Pancreas (tissue), 10 donors: Measurements from ENCODE around the gene NARF. TPM values are rescaled to one million over a fixed set of nuclear protein-coding genes. Genes with fewer than 3 reads are reported as not detected.

ENCODE experiments used
- ATAC-seq, 4 donors: fragments of 200-7000 bp; cut with Tn5 transposase; one replicate each; pipeline versions ENCODE4 v1.8.0 to v1.9.1; 2020; ENCODE audit warnings: mild to moderate bottlenecking in 4 of 4, moderate library complexity in 4 of 4
- DNase-seq, 6 donors: peaks; one replicate each; pipeline ENCODE4 v3.0.0-alpha.2; 2020
- FAIRE-seq: peaks from 2 replicates; lab custom pipeline; 2012; peaks lifted over from hg19 to GRCh38; lab: Jason Lieb, UNC
- H3K27ac ChIP-seq, 4 donors: fragments of 200-600 bp; sonication (generic); 1 replicate in 3 of 4; 2 replicates in 1 of 4; pipeline versions ENCODE4 v1.5.0 to v1.8.0; 2020
- H3K27me3 ChIP-seq, 4 donors: fragments of 200-600 bp; one replicate each; pipeline ENCODE4 v1.8.0; 2021
- H3K36me3 ChIP-seq, 3 donors: fragments of 200-600 bp; sonication (generic) in 1 of 3; one replicate each; pipeline versions ENCODE4 v1.5.0 to v1.8.0; 2020 to 2021
- H3K4me1 ChIP-seq, 3 donors: fragments of 200-600 bp; one replicate each; pipeline ENCODE4 v1.8.0; 2021
- H3K4me3 ChIP-seq, 4 donors: fragments of 200-600 bp; sonication (generic) in 2 of 4; one replicate each; pipeline versions ENCODE4 v1.5.0 to v1.8.0; 2020 to 2021
- H3K9me3 ChIP-seq, 4 donors: fragments of 200-600 bp; one replicate each; pipeline ENCODE4 v1.8.0; 2021
- WGBS, 2 donors: extraction: QIAGEN DNeasy Blood & Tissue Kit; methylation state at CpG; one replicate each; pipeline ENCODE4 v1.1.7; 2013; 5-methylcytosine and 5-hydroxymethylcytosine counted together
- intact Hi-C, 3 donors: fragments of 100-400 bp; cut with DNase I; formaldehyde crosslinking; loops; one replicate each; pipeline versions ENCODE4 v1.11.1 to v1.14.2; 2022
- polyA plus RNA-seq, 2 donors: library from polyadenylated mRNA; stranded (reverse); fragments of 200-250 nt; gene quantifications; one replicate each; pipeline ENCODE4 v1.2.3, GENCODE V29; 2013
- total RNA-seq, 6 donors: library from RNA; stranded (reverse); fragmentation: NEBNext Ultra II Directional in 4 of 6; extraction: Animal tissue kit (Norgen Biotek cat#: 25700) in 4 of 6; gene quantifications; one replicate each; pipeline versions ENCODE4 v1.2.1 to v1.2.4, GENCODE V29; 2021 to 2023
- TF ChIP-seq, protein P1 (sequence below), 4 donors: fragments of 200-600 bp; sonication (generic) in 3 of 4; IDR thresholded peaks; one replicate each; pipeline versions ENCODE4 v1.5.0 to v1.8.0; 2021; ENCODE audit warnings: antibody characterized with exemption in 4 of 4
- donor health status: healthy with polysubstance abuse.
- donor health status: DM: no; HTN: no; CAD: no; lungs with moderate emphysema.
- donor health status: DM: no; HTN: no; CAD: no.
- donor health status: control.
- donor health status: control.
- donor health status: Bipolar disorder and iron deficiency.
- donor health status: DM: yes; HTN: yes; CAD: no.
- donor health status: DM: no; HTN: no; CAD: no.
- donor health status: DM: no; HTN: no; CAD: no.
- donor health status: DM: yes; HTN: yes; CAD: no.

NARF gene
- total and polyA plus RNA-seq, 8 donors = 21.3 to 96.9 (median 34.1) TPM

GRCh38 chr17:82479602-82480001 is 21.1 kb downstream of the NARF start:
- intact Hi-C loops = no loop called here
- WGBS, 2 donors = 88% methylated on average over 5 of the region's 5 CpGs

GRCh38 chr17:82480318-82480717 is 21.8 kb downstream of the NARF start:
- no peaks in the 10 kb centered on the region for H3K4me1 ChIP-seq
- H3K27me3 ChIP-seq = no peaks in the 10 kb centered on the region
- no peak overlapping the region for H3K4me3 ChIP-seq
- intact Hi-C loops = no loop called here
- WGBS, 2 donors = 93% methylated on average over 9 of the region's 9 CpGs
- no peak overlapping the region for H3K27ac ChIP-seq
- no peaks in the 10 kb centered on the region for H3K9me3 ChIP-seq
- H3K36me3 ChIP-seq = peaks cover 14 to 57% (median 19%) of the 10 kb centered on the region in 3 donors
- TF ChIP-seq, protein P1, sequence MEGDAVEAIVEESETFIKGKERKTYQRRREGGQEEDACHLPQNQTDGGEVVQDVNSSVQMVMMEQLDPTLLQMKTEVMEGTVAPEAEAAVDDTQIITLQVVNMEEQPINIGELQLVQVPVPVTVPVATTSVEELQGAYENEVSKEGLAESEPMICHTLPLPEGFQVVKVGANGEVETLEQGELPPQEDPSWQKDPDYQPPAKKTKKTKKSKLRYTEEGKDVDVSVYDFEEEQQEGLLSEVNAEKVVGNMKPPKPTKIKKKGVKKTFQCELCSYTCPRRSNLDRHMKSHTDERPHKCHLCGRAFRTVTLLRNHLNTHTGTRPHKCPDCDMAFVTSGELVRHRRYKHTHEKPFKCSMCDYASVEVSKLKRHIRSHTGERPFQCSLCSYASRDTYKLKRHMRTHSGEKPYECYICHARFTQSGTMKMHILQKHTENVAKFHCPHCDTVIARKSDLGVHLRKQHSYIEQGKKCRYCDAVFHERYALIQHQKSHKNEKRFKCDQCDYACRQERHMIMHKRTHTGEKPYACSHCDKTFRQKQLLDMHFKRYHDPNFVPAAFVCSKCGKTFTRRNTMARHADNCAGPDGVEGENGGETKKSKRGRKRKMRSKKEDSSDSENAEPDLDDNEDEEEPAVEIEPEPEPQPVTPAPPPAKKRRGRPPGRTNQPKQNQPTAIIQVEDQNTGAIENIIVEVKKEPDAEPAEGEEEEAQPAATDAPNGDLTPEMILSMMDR (IDR thresholded peaks at IDR 0.05) = no peak
- FAIRE-seq (no peak), DNase-seq (no peak), ATAC-seq (no peak)

More at GRCh38 chr17:82479602-82480001, 21.1 kb downstream of the NARF start:
- FAIRE-seq (no peak), ATAC-seq (peak in 1 of 4 donors; percentile 17), DNase-seq (no peak)
- no peak overlapping the region for H3K27ac ChIP-seq
- TF ChIP-seq, protein P1 (IDR thresholded peaks at IDR 0.05) = no peak
- no peak overlapping the region for H3K4me3 ChIP-seq
- no peaks in the 10 kb centered on the region for H3K4me1 ChIP-seq
- H3K9me3 ChIP-seq = no peaks in the 10 kb centered on the region
- H3K36me3 ChIP-seq = peaks cover 9 to 52% (median 14%) of the 10 kb centered on the region in 3 donors
- H3K27me3 ChIP-seq = no peaks in the 10 kb centered on the region

DNA sequence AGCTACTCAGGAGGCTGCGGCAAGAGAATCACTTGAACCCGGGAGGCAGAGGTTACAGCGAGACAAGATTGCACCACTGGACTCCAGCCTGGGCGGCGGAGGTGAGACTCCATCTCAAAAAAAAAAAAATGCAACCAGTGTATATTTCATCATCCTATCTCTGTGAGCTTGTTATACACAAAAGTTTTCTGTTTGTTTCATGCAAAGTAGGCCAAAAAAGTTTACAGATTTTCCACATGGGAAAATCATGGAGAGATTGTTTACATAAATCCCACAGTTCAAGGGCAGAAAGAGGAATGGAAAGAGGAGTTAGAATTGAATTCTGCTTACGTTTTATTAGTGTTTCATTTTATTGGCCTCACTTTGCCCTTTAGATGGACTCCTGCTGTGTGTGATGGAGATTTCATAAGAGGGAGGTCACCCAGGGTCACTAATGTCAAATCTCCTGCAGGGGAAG is 24.7 kb downstream of the NARF start:
- intact Hi-C loops = no loop called here
- no peaks in the 10 kb centered on the region for H3K27me3 ChIP-seq
- peaks cover 14 to 73% (median 28%) of the 10 kb centered on the region in 3 donors for H3K36me3 ChIP-seq
- 89 to 94% methylated on average over 6 of the region's 6 CpGs for WGBS, 2 donors
- H3K4me3 ChIP-seq = no peak overlapping the region
- no peak overlapping the region for H3K27ac ChIP-seq
- no peaks in the 10 kb centered on the region for H3K4me1 ChIP-seq
- DNase-seq (no peak), FAIRE-seq (no peak), ATAC-seq (no peak)
- TF ChIP-seq, protein P1 (IDR thresholded peaks at IDR 0.05) = no peak
- no peaks in the 10 kb centered on the region for H3K9me3 ChIP-seq

DNA sequence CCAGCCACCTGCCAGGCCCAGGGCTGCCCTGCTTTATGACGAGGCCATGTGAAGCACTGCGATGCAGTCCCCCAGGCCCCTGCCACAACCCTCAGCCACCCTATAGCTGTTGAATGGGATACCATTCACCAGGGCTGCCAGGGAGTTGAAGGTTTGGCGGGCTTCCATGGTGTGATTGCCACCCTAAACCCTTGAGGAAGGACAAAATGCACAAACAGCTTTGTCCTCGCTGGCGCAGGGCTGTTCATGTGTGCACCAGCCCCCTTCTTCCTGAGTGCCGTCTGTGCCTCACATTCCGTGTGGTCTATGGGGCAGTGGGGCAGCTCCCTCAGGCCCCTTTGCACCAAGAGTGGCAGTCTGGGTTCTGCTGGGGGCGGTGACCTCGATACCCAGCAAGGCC is 25.3 kb downstream of the NARF start:
- DNase-seq (no peak), ATAC-seq (no peak), FAIRE-seq (no peak)
- Histone ChIP-seq H3K27me3 (no peaks in the 10 kb centered on the region), H3K4me1 (no peaks in the 10 kb centered on the region), H3K9me3 (no peaks in the 10 kb centered on the region), H3K27ac (no peak overlapping the region), H3K36me3 (peaks cover 14 to 70% (median 28%) of the 10 kb centered on the region in 3 donors), H3K4me3 (no peak overlapping the region)
- TF ChIP-seq, protein P1 (IDR thresholded peaks at IDR 0.05) = no peak
- WGBS, 2 donors = 90 to 93% methylated on average over 9 of the region's 9 CpGs
- intact Hi-C loops = no loop called here

DNA sequence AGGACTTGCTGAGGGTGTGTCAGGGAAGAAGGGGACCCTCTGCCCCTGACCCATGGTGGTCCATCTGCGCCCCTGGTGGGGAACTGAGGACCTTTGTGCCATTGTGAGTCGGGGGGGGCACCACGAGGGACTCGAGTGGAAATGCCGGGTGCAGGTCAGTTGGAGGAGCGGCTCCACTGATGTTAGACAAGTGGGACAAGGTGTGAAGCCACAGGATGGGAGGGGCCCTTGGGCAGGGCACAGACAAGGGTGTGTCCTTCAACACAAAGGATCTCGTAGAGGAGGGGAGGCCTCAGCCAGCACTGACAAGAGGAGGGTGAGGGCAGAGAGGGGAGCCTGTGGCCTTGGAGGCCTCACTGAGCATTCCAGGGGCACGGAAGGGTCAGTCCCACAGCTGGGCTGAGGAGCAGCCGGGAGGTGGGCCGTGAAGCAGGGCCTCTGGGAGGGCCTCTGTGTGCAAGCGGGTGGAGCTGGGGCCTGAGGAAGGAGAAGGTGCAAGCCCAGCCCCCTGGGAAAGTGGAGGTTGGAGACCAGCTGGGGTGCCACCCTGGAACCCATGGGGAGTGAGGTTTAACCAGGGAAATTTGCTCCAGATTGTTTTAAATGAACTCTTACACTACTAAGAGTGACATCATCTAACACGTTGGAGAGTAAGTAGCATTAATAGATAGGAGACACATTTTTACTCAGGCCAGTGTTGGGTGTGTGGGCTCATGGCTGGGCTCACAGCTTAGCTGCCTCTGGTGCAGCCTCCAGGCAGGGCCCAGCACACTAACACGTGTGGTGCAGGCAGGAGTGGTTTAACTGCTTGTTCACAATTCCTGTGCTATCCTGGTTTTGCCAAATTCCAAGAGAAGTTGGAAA is 27.9 kb downstream of the NARF start:
- Histone ChIP-seq H3K27me3 (no peaks in the 10 kb centered on the region), H3K27ac (no peak overlapping the region), H3K9me3 (no peaks in the 10 kb centered on the region), H3K4me3 (no peak overlapping the region), H3K4me1 (no peaks in the 10 kb centered on the region), H3K36me3 (peaks cover 6 to 44% (median 25%) of the 10 kb centered on the region in 3 donors)
- 84 to 90% methylated on average over 12 to 13 of the region's 13 CpGs for WGBS, 2 donors
- TF ChIP-seq, protein P1 (IDR thresholded peaks at IDR 0.05) = no peak
- FAIRE-seq (no peak), DNase-seq (peak in 1 of 6 donors; percentile 56), ATAC-seq (no peak)
- intact Hi-C loops = no loop called here
